Measurements from ENCODE around the gene YIPF1. TPM values are rescaled to one million over a fixed set of nuclear protein-coding genes. Genes with fewer than 3 reads are reported as not detected.

YIPF1 gene
- 10 to 100 TPM; 13.3 to 15.7 (median 15.6) TPM for total RNA-seq
- 13.4 TPM for polyA plus RNA-seq
- long read RNA-seq, donor 1, transcript YIPF1-203 (11 exons, 1,602 nt): major isoform, 7 of 52 reads
- long read RNA-seq, donor 1, partial matches to known transcripts: 2 of 52 reads
- long read RNA-seq, donor 1, other reads (novel, unspliced or antisense): 39 of 52 reads
- long read RNA-seq, donor 2, partial matches to known transcripts: 2 of 17 reads
- long read RNA-seq, donor 2, other reads (novel, unspliced or antisense): 11 of 17 reads
- long read RNA-seq, donor 3, transcript YIPF1-201 (11 exons, 1,858 nt): minor isoform, 8 of 104 reads
- long read RNA-seq, donor 3, transcript YIPF1-203 (11 exons, 1,602 nt): major isoform, 20 of 104 reads
- long read RNA-seq, donor 3, partial matches to known transcripts: 6 of 104 reads
- long read RNA-seq, donor 3, other reads (novel, unspliced or antisense): 69 of 104 reads
- long read RNA-seq, donor 4, transcript YIPF1-201 (11 exons, 1,858 nt): major isoform, 5 of 23 reads
- long read RNA-seq, donor 4, partial matches to known transcripts: 0 of 23 reads
- long read RNA-seq, donor 4, other reads (novel, unspliced or antisense): 15 of 23 reads

DNA sequence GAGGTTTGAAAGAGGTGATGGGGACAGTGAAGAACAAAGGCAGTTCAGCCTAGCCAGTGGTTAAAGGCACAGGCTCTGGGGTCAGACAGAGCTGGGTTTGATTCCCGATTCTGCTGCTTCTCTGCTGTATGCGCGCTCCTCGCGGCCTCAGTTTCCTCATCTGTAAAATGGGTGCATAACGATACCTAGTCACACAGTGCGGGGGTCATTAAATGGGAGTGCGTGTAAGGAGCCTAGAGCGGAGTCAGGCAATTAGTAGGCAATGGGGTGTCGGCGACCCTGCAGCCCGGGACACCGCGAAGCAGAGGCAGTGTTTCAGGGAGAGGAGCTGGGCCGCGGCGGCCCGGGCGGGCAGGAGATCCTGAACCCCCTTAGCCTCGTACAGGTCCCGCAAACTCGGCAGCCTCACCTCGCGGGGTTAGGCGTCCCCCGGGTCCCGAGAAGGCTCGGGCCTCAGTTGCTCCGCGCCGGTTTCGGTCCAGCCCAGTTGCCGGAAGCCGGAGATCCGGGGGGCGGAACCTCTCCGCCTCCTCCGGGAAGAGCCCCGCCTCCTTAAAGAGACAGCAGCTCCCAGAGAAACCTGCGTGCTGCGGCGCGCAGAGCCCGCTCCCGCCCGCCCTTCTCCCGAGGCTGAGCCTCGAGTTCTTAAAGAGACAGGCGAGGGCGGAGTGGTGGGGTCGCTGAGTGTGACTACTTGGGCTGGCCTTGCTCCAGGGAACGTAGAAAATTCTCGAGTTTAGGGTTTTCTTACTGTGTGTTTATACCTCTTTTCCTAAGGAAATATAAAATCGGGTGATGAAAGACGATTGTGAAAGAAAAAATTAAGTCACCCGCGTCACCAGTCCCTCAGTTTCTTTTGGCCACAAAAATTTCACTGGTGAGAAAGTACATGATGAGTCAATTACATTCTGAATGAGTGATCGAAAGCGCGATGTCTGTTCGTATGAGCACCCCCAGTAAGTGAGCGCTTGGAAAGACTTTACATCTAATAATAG is at the start of gene YIPF1:
YIPF1 (minus strand) TSS at position 494 of the 995 bp plus-strand sequence. CDS start 860 bp downstream, outside the sequence.
- no peaks in the 10 kb centered on the region for H3K9me3 ChIP-seq (ENCODE audit: control insufficient read depth, low read length)
- 2% methylated on average over 62 of the region's 62 CpGs for WGBS
- peak within 1 kb of the TSS; percentile 69 for H3K27ac ChIP-seq (ENCODE audit: low read length)
- peak within 1 kb of the TSS; percentile 97 for H3K4me3 ChIP-seq (ENCODE audit: low read length)
- DNase-seq (peak; percentile 93 to 97 (median 96)), ATAC-seq (peak; percentile 99)
- H3K4me1 ChIP-seq (ENCODE audit: control insufficient read depth, insufficient read depth, low read length): no peaks in the 10 kb centered on the region
- H3K27me3 ChIP-seq (ENCODE audit: control insufficient read depth, insufficient read depth): no peaks in the 10 kb centered on the region
- intact Hi-C loops (cut with DNase I): loop anchor here in 2 of 4 donors (5.0 to 10.0 kb wide), 2 partner anchors 55 to 58 kb away; partner anchors contain the start of genes IFT25 (in 2 of the 2) and LRRC42 (in 2 of the 2)

GRCh38 chr1:53938136-53938830 is 48.7 kb upstream of the YIPF1 start:
- H3K27me3 ChIP-seq (ENCODE audit: control insufficient read depth, insufficient read depth): no peaks in the 10 kb centered on the region
- ATAC-seq (no peak), DNase-seq (no peak)
- H3K4me1 ChIP-seq (ENCODE audit: control insufficient read depth, insufficient read depth, low read length): no peaks in the 10 kb centered on the region
- H3K27ac ChIP-seq (ENCODE audit: low read length): no peak overlapping the region
- intact Hi-C loops (cut with DNase I): no loop called here
- H3K4me3 ChIP-seq (ENCODE audit: low read length): no peak overlapping the region
- H3K9me3 ChIP-seq (ENCODE audit: control insufficient read depth, low read length): no peaks in the 10 kb centered on the region
- 95% methylated on average over 4 of the region's 4 CpGs for WGBS

DNA sequence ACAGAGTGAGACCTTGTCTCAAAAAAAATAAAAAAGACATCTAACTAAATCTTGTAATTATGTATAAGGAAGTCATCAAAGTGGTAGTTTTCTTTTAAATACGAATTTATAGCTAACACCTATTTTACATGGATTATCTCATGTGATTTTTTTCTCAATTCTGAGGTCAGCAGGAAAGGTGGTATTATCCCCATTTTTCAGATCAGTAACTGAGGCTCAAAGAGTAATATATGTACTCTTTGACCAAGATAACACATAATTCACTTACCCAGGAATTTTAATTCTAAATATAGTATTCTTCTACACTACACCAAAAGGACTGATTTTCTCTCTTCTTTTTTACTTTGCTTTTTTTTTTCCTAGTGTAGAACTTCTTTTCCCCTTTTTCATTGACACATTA is 46.8 kb upstream of the YIPF1 start:
- no peak for DNase-seq
- WGBS: 87% methylated on average over 1 of the region's 1 CpG
- intact Hi-C loops (cut with DNase I): no loop called here

DNA sequence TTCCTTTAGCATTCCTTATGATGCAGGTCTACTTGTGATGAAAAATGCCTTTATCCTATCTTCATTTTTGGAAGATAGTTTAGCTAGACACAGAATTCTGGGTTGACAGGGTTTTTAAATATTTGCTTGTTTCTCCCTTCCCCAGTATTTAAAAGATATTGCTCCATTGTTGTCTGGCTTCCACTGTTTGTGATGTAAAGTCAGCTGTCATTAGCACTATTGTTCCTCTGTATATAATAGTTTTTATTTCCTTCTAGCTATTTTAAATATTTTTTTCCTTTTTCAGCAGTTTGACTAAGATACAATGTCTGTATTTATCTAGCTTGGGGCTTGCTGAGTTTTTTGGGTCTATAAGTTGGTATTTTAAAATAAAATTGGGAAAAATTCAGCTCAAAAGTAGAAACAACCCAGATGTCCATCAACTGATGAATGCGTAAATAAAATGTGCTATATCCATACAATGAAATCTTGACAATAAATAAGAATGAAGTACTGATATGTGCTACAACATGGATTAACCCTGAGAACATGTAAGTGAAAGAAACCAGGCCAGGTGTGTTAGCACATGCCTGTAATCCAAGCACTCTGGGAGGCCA is 44.7 kb upstream of the YIPF1 start:
- no peak overlapping the region for H3K4me3 ChIP-seq (ENCODE audit: low read length)
- WGBS: 97% methylated on average over 1 of the region's 1 CpG
- no peaks in the 10 kb centered on the region for H3K9me3 ChIP-seq (ENCODE audit: control insufficient read depth, low read length)
- DNase-seq: no peak
- intact Hi-C loops (cut with DNase I): no loop called here
- no peak for ATAC-seq
- H3K27ac ChIP-seq (ENCODE audit: low read length): no peak overlapping the region
- no peaks in the 10 kb centered on the region for H3K27me3 ChIP-seq (ENCODE audit: control insufficient read depth, insufficient read depth)
- no peaks in the 10 kb centered on the region for H3K4me1 ChIP-seq (ENCODE audit: control insufficient read depth, insufficient read depth, low read length)

More for the DNA sequence above, 46.8 kb upstream of the YIPF1 start:
- no peak overlapping the region for H3K4me3 ChIP-seq (ENCODE audit: low read length)
- H3K27ac ChIP-seq (ENCODE audit: low read length): no peak overlapping the region
- H3K9me3 ChIP-seq (ENCODE audit: control insufficient read depth, low read length): no peaks in the 10 kb centered on the region
- H3K27me3 ChIP-seq (ENCODE audit: control insufficient read depth, insufficient read depth): no peaks in the 10 kb centered on the region
- ATAC-seq: no peak
- no peaks in the 10 kb centered on the region for H3K4me1 ChIP-seq (ENCODE audit: control insufficient read depth, insufficient read depth, low read length)

DNA sequence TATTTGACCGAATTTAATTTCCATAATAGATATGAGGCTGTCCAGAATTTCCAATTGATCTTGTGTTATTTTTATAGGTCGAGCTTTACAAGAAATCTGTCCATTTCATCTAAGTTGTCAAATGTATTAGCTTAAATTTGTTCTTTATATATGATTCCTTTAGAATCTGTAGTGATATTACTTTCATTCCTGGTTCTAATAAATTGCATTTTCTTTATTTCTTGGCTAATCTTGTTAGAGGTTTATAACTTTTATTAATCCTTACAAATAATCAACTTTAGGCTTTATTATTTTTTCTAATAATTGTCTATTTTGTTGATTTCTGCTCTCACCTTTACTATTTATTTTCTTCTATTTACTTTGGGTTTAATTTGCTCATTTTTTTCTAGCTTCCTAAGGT is 41.9 kb upstream of the YIPF1 start:
- 96% methylated on average over 2 of the region's 2 CpGs for WGBS
- Histone ChIP-seq H3K9me3 (ENCODE audit: control insufficient read depth, low read length) (no peaks in the 10 kb centered on the region), H3K27ac (ENCODE audit: low read length) (no peak overlapping the region), H3K27me3 (ENCODE audit: control insufficient read depth, insufficient read depth) (no peaks in the 10 kb centered on the region), H3K4me3 (ENCODE audit: low read length) (no peak overlapping the region), H3K4me1 (ENCODE audit: control insufficient read depth, insufficient read depth, low read length) (no peaks in the 10 kb centered on the region)
- intact Hi-C loops (cut with DNase I): no loop called here
- DNase-seq (no peak), ATAC-seq (no peak)

DNA sequence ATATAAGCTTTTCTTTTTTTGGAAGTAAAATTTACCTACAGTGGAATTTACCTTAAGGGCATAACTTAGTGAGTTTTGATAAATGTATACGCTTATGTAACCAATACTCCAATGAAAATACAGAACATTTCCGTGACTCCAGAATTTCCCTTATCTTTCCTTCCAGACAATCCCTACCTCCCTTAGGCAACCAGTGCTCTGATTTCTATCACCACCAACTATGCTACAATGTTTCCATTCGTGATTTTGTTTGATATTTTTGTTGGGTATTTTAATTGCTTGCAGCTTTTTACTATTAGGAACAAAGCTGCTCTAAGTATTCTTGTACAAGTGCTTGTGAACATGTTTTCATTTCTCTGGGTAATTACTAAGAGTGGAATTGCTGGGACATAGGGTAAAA is 41.3 kb upstream of the YIPF1 start:
- WGBS: 86% methylated on average over 3 of the region's 3 CpGs
- Histone ChIP-seq H3K9me3 (ENCODE audit: control insufficient read depth, low read length) (no peaks in the 10 kb centered on the region), H3K27me3 (ENCODE audit: control insufficient read depth, insufficient read depth) (no peaks in the 10 kb centered on the region), H3K27ac (ENCODE audit: low read length) (no peak overlapping the region), H3K4me3 (ENCODE audit: low read length) (no peak overlapping the region), H3K4me1 (ENCODE audit: control insufficient read depth, insufficient read depth, low read length) (no peaks in the 10 kb centered on the region)
- DNase-seq (no peak), ATAC-seq (no peak)
- intact Hi-C loops (cut with DNase I): no loop called here

DNA sequence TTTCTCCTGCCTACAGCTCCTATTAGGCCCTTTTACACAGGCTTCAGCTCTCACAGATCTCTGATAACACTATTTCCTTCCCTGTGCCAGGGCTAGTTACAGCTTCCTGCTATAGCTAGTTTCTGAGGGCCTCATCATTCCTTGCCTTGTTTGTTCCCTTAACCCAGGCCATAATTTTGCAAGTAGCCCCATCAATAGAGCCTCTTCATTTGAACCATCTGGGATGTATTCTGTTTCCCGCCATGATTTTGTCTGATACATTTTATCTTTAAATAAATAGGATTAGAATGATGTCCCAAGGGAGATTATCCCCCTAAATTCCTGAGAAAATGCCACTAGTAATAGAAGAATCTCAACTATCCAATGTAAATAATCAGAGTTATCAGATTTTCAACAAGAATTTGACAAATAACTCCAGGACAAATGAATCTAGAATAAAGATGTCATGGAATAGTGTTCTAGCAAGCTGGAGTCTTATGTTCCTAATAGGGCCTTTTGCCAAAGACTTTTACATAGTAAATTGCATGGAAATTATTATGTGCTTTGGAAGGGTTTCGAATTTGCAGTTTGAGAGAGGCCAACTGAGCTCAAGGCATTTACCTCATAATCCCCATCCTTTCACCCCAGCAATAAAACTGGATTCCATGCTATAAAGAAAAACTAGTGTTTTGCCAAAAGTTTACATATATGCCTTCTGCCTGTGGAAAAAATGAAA is 39.8 kb upstream of the YIPF1 start:
- WGBS: 68% methylated on average over 2 of the region's 2 CpGs
- Histone ChIP-seq H3K4me3 (ENCODE audit: low read length) (no peak overlapping the region), H3K27me3 (ENCODE audit: control insufficient read depth, insufficient read depth) (no peaks in the 10 kb centered on the region), H3K27ac (ENCODE audit: low read length) (no peak overlapping the region), H3K4me1 (ENCODE audit: control insufficient read depth, insufficient read depth, low read length) (no peaks in the 10 kb centered on the region), H3K9me3 (ENCODE audit: control insufficient read depth, low read length) (no peaks in the 10 kb centered on the region)
- no peak for ATAC-seq
- no peak for DNase-seq
- intact Hi-C loops (cut with DNase I): no loop called here

- ATAC-seq (no peak), DNase-seq (no peak)
- intact Hi-C loops (cut with DNase I): no loop called here
- no peaks in the 10 kb centered on the region for H3K4me1 ChIP-seq (ENCODE audit: control insufficient read depth, insufficient read depth, low read length)
- 96% methylated on average over 2 of the region's 2 CpGs for WGBS
- H3K27me3 ChIP-seq (ENCODE audit: control insufficient read depth, insufficient read depth): no peaks in the 10 kb centered on the region
- H3K27ac ChIP-seq (ENCODE audit: low read length): no peak overlapping the region
- no peaks in the 10 kb centered on the region for H3K9me3 ChIP-seq (ENCODE audit: control insufficient read depth, low read length)
- H3K4me3 ChIP-seq (ENCODE audit: low read length): no peak overlapping the region
Measured at GRCh38 chr1:53927376-53927881, 37.8 kb upstream of the YIPF1 start.

- H3K4me1 ChIP-seq (ENCODE audit: control insufficient read depth, insufficient read depth, low read length): no peaks in the 10 kb centered on the region
- intact Hi-C loops (cut with DNase I): no loop called here
- ATAC-seq: no peak
Measured at GRCh38 chr1:53919675-53920066, 30.1 kb upstream of the YIPF1 start.

More at GRCh38 chr1:53919675-53920066, 30.1 kb upstream of the YIPF1 start:
- no peak overlapping the region for H3K4me3 ChIP-seq (ENCODE audit: low read length)
- H3K9me3 ChIP-seq (ENCODE audit: control insufficient read depth, low read length): no peaks in the 10 kb centered on the region
- no peaks in the 10 kb centered on the region for H3K27me3 ChIP-seq (ENCODE audit: control insufficient read depth, insufficient read depth)
- DNase-seq: no peak
- 91% methylated on average over 3 of the region's 3 CpGs for WGBS
- H3K27ac ChIP-seq (ENCODE audit: low read length): no peak overlapping the region

All from right cardiac atrium (tissue), 5 donors.